HG03108 (cell line): ENCODE measurements around the gene ABI3.
A peak's percentile ranks its signal among the peaks of the same experiment; 100 is the strongest.

Experiments used
- ATAC-seq: cut with Tn5 transposase; IDR thresholded peaks from one replicate; pipeline ENCODE4 v1.9.1; 2021; ENCODE audit warnings: moderate library complexity; ENCODE audit not compliant: unreplicated experiment

The ABI3 gene

GRCh38 chr17:49224198-49224996 lies 13.9 kb downstream of the ABI3 start:
- no peak for ATAC-seq

GRCh38 chr17:49224997-49225337 lies 14.5 kb downstream of the ABI3 start:
- ATAC-seq: no peak

GRCh38 chr17:49225554-49226236 lies 15.2 kb downstream of the ABI3 start:
- ATAC-seq: no peak

- no peak for ATAC-seq
Observed at GRCh38 chr17:49226771-49227435, 16.4 kb downstream of the ABI3 start.

GRCh38 chr17:49227436-49228261 lies 17.1 kb downstream of the ABI3 start:
- no peak for ATAC-seq

GRCh38 chr17:49229076-49229804 lies 18.7 kb downstream of the ABI3 start:
- no peak for ATAC-seq

- ATAC-seq: no peak
Observed at GRCh38 chr17:49229805-49230600, 19.5 kb downstream of the ABI3 start.

- ATAC-seq: peak; percentile 83
Observed at GRCh38 chr17:49230636-49231562, 20.4 kb downstream of the ABI3 start, which contains the start of gene PHOSPHO1. TSS of gene PHOSPHO1 (minus strand) at chr17:49230787. CDS start at chr17:49226691, 4,096 bp downstream.

- no peak for ATAC-seq
Observed at GRCh38 chr17:49231563-49231894, 21.0 kb downstream of the ABI3 start.

GRCh38 chr17:49234509-49235080 lies 24.1 kb downstream of the ABI3 start:
- no peak for ATAC-seq

- ATAC-seq: no peak
Observed at GRCh38 chr17:49235896-49236295, 25.4 kb downstream of the ABI3 start.

GRCh38 chr17:49239963-49240362 lies 29.5 kb downstream of the ABI3 start:
- no peak for ATAC-seq

GRCh38 chr17:49240619-49241018 lies 30.1 kb downstream of the ABI3 start:
- no peak for ATAC-seq

- no peak for ATAC-seq
Observed at GRCh38 chr17:49241040-49241439, 30.5 kb downstream of the ABI3 start.

GRCh38 chr17:49241692-49242397 lies 31.3 kb downstream of the ABI3 start:
- ATAC-seq: no peak

- ATAC-seq: no peak
Observed at GRCh38 chr17:49242813-49243212, 32.3 kb downstream of the ABI3 start.

- no peak for ATAC-seq
Observed at GRCh38 chr17:49244839-49245238, 34.3 kb downstream of the ABI3 start.

GRCh38 chr17:49247944-49248343 lies 37.4 kb downstream of the ABI3 start:
- no peak for ATAC-seq
